Stomach (tissue), 9 donors: ENCODE data around the gene AP3B1. TPM values are rescaled to one million over a fixed set of nuclear protein-coding genes. Genes with fewer than 3 reads are reported as not detected.
A peak's percentile ranks its signal among the peaks of the same experiment; 100 is the strongest.

Experiments
- DNase-seq, 2 donors: peaks; one replicate each; pipeline versions ENCODE4 v3.0.0 to v3.0.0-alpha.2; 2013 to 2019
- H3K27ac ChIP-seq, 5 donors: fragments of 200-600 bp in 4 of 5; sonication (generic) in 4 of 5; one replicate each; pipeline ENCODE4 v1.5.1; 2013 to 2019; ENCODE audit warnings: mild to moderate bottlenecking in 1 of 5, moderate library complexity in 1 of 5
- H3K27me3 ChIP-seq, 3 donors: fragments of 200-600 bp; sonication (generic); one replicate each; pipeline ENCODE4 v1.5.1; 2017 to 2019; ENCODE audit warnings: mixed run types in 1 of 3
- H3K36me3 ChIP-seq, 4 donors: fragments of 200-600 bp; sonication (generic); 1 replicate in 3 of 4; 2 replicates in 1 of 4; pipeline ENCODE4 v1.5.1; 2016 to 2019
- H3K4me1 ChIP-seq, 4 donors: fragments of 200-600 bp; sonication (generic); one replicate each; pipeline ENCODE4 v1.5.1; 2016 to 2019
- H3K4me3 ChIP-seq, 4 donors: fragments of 200-600 bp; sonication (generic) in 3 of 4; one replicate each; pipeline ENCODE4 v1.5.1; 2016 to 2019; ENCODE audit warnings: mild to moderate bottlenecking in 1 of 4
- H3K9me3 ChIP-seq, 4 donors: fragments of 200-600 bp; sonication (generic); one replicate each; pipeline ENCODE4 v1.5.1; 2016 to 2019
- CTCF ChIP-seq, 7 experiments: fragments of 450-650 bp in 4 of 7; fragments of 200-600 bp in 3 of 7; sonication (generic) in 3 of 7; IDR thresholded peaks; one replicate each; pipeline ENCODE4 v1.5.1; 2016 to 2019; ENCODE audit warnings: antibody characterized with exemption in 7 of 7, control low read depth in 2 of 7, mild to moderate bottlenecking in 1 of 7
- EP300 ChIP-seq: sonication (generic); formaldehyde crosslinking; IDR thresholded peaks from one replicate; pipeline ENCODE4 v1.6.1; 2017; ENCODE audit warnings: antibody characterized with exemption
- POLR2A ChIP-seq, 4 donors: fragments of 450-650 bp; IDR thresholded peaks; one replicate each; pipeline ENCODE4 v1.6.1; 2016; ENCODE audit warnings: antibody characterized with exemption in 4 of 4, control low read depth in 2 of 4, mild to moderate bottlenecking in 1 of 4, moderate library complexity in 1 of 4
- POLR2AphosphoS5 ChIP-seq, 3 donors: sonication (generic); formaldehyde crosslinking; IDR thresholded peaks; one replicate each; pipeline ENCODE4 v1.6.1; 2016; ENCODE audit warnings: antibody characterized with exemption in 3 of 3
- WGBS, 5 donors: extraction: QIAGEN DNeasy Blood & Tissue Kit in 3 of 5; methylation state at CpG; one replicate each; pipeline versions ENCODE4 v1.1.5 to v1.1.7; 2013 to 2018; 5-methylcytosine and 5-hydroxymethylcytosine counted together
- intact Hi-C: fragments of 100-400 bp; cut with DNase I; formaldehyde crosslinking; loops from one replicate; pipeline ENCODE4 v1.15.1; 2023; ENCODE audit warnings: low total_unique reads
- polyA plus RNA-seq, 3 donors: library from polyadenylated mRNA; stranded (reverse); fragments of 200-250 nt; gene quantifications; one replicate each; pipeline ENCODE4 v1.2.3, GENCODE V29; 2013
- total RNA-seq, 5 donors: library from RNA; depleted of rRNA; stranded (reverse); fragments of >200 nt; gene quantifications; one replicate each; pipeline versions ENCODE4 v1.1.0 to v1.2.3, GENCODE V29; 2014 to 2016
- donor health status: healthy with polysubstance abuse.
- donor health status: Bipolar disorder and iron deficiency.
- donor health status: healthy.

The AP3B1 gene
- total and polyA plus RNA-seq, 8 donors: 15.2 to 81.0 (median 23.5) TPM

- DNase-seq: peak in 1 of 2 donors; percentile 20
- TF ChIP-seq POLR2AphosphoS5 (IDR thresholded peaks at IDR 0.05) (no peak), CTCF (IDR thresholded peaks at IDR 0.05) (no peak), POLR2A (IDR thresholded peaks at IDR 0.05) (no peak), EP300 (no peak)
- intact Hi-C loops: no loop called here
These were observed 289.3 kb downstream of the AP3B1 start for GRCh38 chr5:78005021-78005785.

GRCh38 chr5:78004559-78004958, 289.9 kb downstream of the AP3B1 start:
- WGBS, 5 donors: 38 to 66% (median 41%) methylated on average over 1 of the region's 1 CpG
- peaks cover 0 to 12% (median 9%) of the 10 kb centered on the region in 4 donors for H3K36me3 ChIP-seq
- DNase-seq: no peak
- no peak overlapping the region for H3K27ac ChIP-seq
- intact Hi-C loops: no loop called here
- TF ChIP-seq EP300 (no peak), POLR2A (IDR thresholded peaks at IDR 0.05) (no peak), CTCF (IDR thresholded peaks at IDR 0.05) (no peak), POLR2AphosphoS5 (IDR thresholded peaks at IDR 0.05) (no peak)
- no peaks in the 10 kb centered on the region for H3K27me3 ChIP-seq
- H3K4me1 ChIP-seq: peaks cover 0 to 14% (median 9%) of the 10 kb centered on the region in 4 donors
- H3K9me3 ChIP-seq: no peaks in the 10 kb centered on the region
- no peak overlapping the region for H3K4me3 ChIP-seq

More at GRCh38 chr5:78005021-78005785, 289.3 kb downstream of the AP3B1 start:
- Histone ChIP-seq H3K4me1 (peaks cover 0 to 20% (median 12%) of the 10 kb centered on the region in 4 donors), H3K9me3 (no peaks in the 10 kb centered on the region), H3K36me3 (peaks cover 0 to 11% (median 7%) of the 10 kb centered on the region in 4 donors), H3K27me3 (no peaks in the 10 kb centered on the region), H3K27ac (no peak overlapping the region), H3K4me3 (no peak overlapping the region)
- 41 to 57% (median 55%) methylated on average over 5 of the region's 5 CpGs for WGBS, 5 donors

GRCh38 chr5:78003919-78004318, 290.6 kb downstream of the AP3B1 start:
- TF ChIP-seq POLR2AphosphoS5 (IDR thresholded peaks at IDR 0.05): no peak
- TF ChIP-seq EP300: no peak
- TF ChIP-seq CTCF (IDR thresholded peaks at IDR 0.05): no peak
- no peak for TF ChIP-seq POLR2A (IDR thresholded peaks at IDR 0.05)
- no peak for DNase-seq
- Histone ChIP-seq H3K4me3 (no peak overlapping the region), H3K36me3 (peaks cover 0 to 18% (median 9%) of the 10 kb centered on the region in 4 donors), H3K4me1 (peaks cover 0 to 14% (median 9%) of the 10 kb centered on the region in 4 donors), H3K9me3 (no peaks in the 10 kb centered on the region), H3K27ac (no peak overlapping the region), H3K27me3 (no peaks in the 10 kb centered on the region)
- intact Hi-C loops: no loop called here
- WGBS, 5 donors: 92 to 98% (median 94%) methylated on average over 7 of the region's 7 CpGs

GRCh38 chr5:78003450-78003849, 291.0 kb downstream of the AP3B1 start:
- Histone ChIP-seq H3K4me3 (no peak overlapping the region), H3K27me3 (no peaks in the 10 kb centered on the region), H3K4me1 (peaks cover 0 to 14% (median 9%) of the 10 kb centered on the region in 4 donors), H3K36me3 (peaks cover 0 to 23% (median 10%) of the 10 kb centered on the region in 4 donors), H3K27ac (no peak overlapping the region), H3K9me3 (no peaks in the 10 kb centered on the region)
- no peak for DNase-seq
- 84 to 91% (median 90%) methylated on average over 5 of the region's 5 CpGs for WGBS, 5 donors
- intact Hi-C loops: no loop called here
- no peak for TF ChIP-seq POLR2A (IDR thresholded peaks at IDR 0.05)
- TF ChIP-seq CTCF (IDR thresholded peaks at IDR 0.05): no peak
- TF ChIP-seq EP300: no peak
- TF ChIP-seq POLR2AphosphoS5 (IDR thresholded peaks at IDR 0.05): no peak
